ENCODE results near the gene LZTS3. TPM values are rescaled to one million over a fixed set of nuclear protein-coding genes. Genes with fewer than 3 reads are reported as not detected.
"Not testable (repeated sequence)": the region's sequence is repeated elsewhere in the genome, so short reads cannot be mapped to it uniquely, and the experiment has no call there.

Gene LZTS3
- total RNA-seq, 2 donors from 2014 or later: 7.9 to 8.3 TPM

- no peak overlapping the region for H3K9ac ChIP-seq (ENCODE audit: low read depth in 2 of 2, low read length in 2 of 2)
- H3K27ac ChIP-seq: no peak overlapping the region
- H3K27me3 ChIP-seq: no peaks in the 10 kb centered on the region
- no peaks in the 10 kb centered on the region for H3K4me1 ChIP-seq
- no peak for DNase-seq
- no peaks in the 10 kb centered on the region for H3K9me3 ChIP-seq
- intact Hi-C loops (cut with DNase I): no loop called here
- TF ChIP-seq CTCF (IDR thresholded peaks at IDR 0.05): no peak
- peaks cover 13% of the 10 kb centered on the region for H3K36me3 ChIP-seq
- no peak overlapping the region for H3K4me3 ChIP-seq
These were observed 15.6 kb upstream of the LZTS3 start for GRCh38 chr20:3188823-3189413.

- H3K9ac ChIP-seq (ENCODE audit: low read depth in 2 of 2, low read length in 2 of 2); H3K4me1 ChIP-seq; H3K4me3 ChIP-seq; H3K9me3 ChIP-seq; H3K27ac ChIP-seq; DNase-seq; H3K27me3 ChIP-seq; intact Hi-C loops (cut with DNase I): not testable (repeated sequence)
- peaks cover 13% of the 10 kb centered on the region for H3K36me3 ChIP-seq
These were observed 14.5 kb upstream of the LZTS3 start for GRCh38 chr20:3187861-3188260.

- no peaks in the 10 kb centered on the region for H3K36me3 ChIP-seq
- H3K4me1 ChIP-seq: no peaks in the 10 kb centered on the region
- H3K27ac ChIP-seq: no peak overlapping the region
- intact Hi-C loops (cut with DNase I): no loop called here
- H3K9ac ChIP-seq (ENCODE audit: low read depth in 2 of 2, low read length in 2 of 2): no peak overlapping the region
- TF ChIP-seq CTCF (IDR thresholded peaks at IDR 0.05): no peak
- no peak overlapping the region for H3K4me3 ChIP-seq
- H3K27me3 ChIP-seq: no peaks in the 10 kb centered on the region
- DNase-seq: no peak
- no peaks in the 10 kb centered on the region for H3K9me3 ChIP-seq
These were observed 10.7 kb upstream of the LZTS3 start for GRCh38 chr20:3183896-3184612.

- H3K9ac ChIP-seq (ENCODE audit: low read depth in 2 of 2, low read length in 2 of 2); H3K9me3 ChIP-seq; H3K27ac ChIP-seq; intact Hi-C loops (cut with DNase I); H3K4me3 ChIP-seq; H3K27me3 ChIP-seq; H3K4me1 ChIP-seq; H3K36me3 ChIP-seq; DNase-seq: not testable (repeated sequence)
These were observed 9.1 kb upstream of the LZTS3 start for GRCh38 chr20:3182429-3182828.

GRCh38 chr20:3181270-3181669 is 7.9 kb upstream of the LZTS3 start:
- Histone ChIP-seq H3K9ac (ENCODE audit: low read depth in 2 of 2, low read length in 2 of 2) (no peak overlapping the region), H3K27me3 (no peaks in the 10 kb centered on the region), H3K4me1 (no peaks in the 10 kb centered on the region), H3K9me3 (no peaks in the 10 kb centered on the region), H3K27ac (no peak overlapping the region), H3K36me3 (no peaks in the 10 kb centered on the region), H3K4me3 (no peak overlapping the region)
- TF ChIP-seq CTCF (IDR thresholded peaks at IDR 0.05): no peak
- DNase-seq: no peak
- intact Hi-C loops (cut with DNase I): no loop called here

- Histone ChIP-seq H3K4me3 (no peak overlapping the region), H3K9me3 (no peaks in the 10 kb centered on the region), H3K36me3 (no peaks in the 10 kb centered on the region), H3K27ac (no peak overlapping the region), H3K9ac (ENCODE audit: low read depth in 2 of 2, low read length in 2 of 2) (no peak overlapping the region), H3K4me1 (no peaks in the 10 kb centered on the region), H3K27me3 (no peaks in the 10 kb centered on the region)
- intact Hi-C loops (cut with DNase I): no loop called here
- DNase-seq: no peak
- TF ChIP-seq CTCF (IDR thresholded peaks at IDR 0.05): no peak
These were observed 7.0 kb upstream of the LZTS3 start for GRCh38 chr20:3180319-3180718.
